ENCODE results near the gene ACOXL. TPM values are rescaled to one million over a fixed set of nuclear protein-coding genes. Genes with fewer than 3 reads are reported as not detected.

Gene ACOXL
- total and polyA plus RNA-seq, 2 of the 8 experiments (the other 6 are each of a cell fraction or from before 2014, with no cell fraction given) = 11.4 to 20.6 TPM

DNA sequence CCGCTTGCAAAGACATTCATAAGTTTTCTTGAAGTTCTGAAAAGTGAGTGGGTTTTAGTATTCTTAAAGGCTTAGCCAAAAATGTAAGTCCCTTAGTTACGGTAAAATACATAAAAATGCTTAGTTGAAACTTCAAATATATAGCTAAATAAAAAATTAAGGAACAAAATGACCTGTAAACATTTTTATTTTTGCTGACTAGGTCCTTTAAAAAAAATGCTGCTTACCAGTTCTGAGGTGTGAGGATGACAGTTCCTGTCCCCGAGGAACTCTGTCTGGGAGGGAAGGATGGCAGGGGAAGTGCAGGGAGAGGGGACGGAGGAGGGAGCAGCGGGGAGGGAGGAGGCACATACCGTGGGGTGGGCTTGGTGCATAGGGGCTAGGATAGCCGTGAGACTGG, 285.5 kb downstream of the ACOXL start:
- no peak overlapping the region for H3K56ac ChIP-seq (replicated peaks; ENCODE audit: insufficient read length, low read depth, low read length)
- DNase-seq (ENCODE audit: low read depth in 1 of 2, low spot score in 2 of 2) = no peak
- H2AK5ac ChIP-seq (ENCODE audit: low read depth, low read length) = no peak overlapping the region
- no peak overlapping the region for H3K14ac ChIP-seq (ENCODE audit: insufficient read length)
- H3K4ac ChIP-seq (replicated peaks; ENCODE audit: insufficient read length, low read depth, low read length) = no peak overlapping the region
- H3K9me3 ChIP-seq (ENCODE audit: insufficient read depth in 2 of 2, low read depth in 1 of 2, low read length in 1 of 2) = no peaks in the 10 kb centered on the region
- FAIRE-seq = no peak
- no peaks in the 10 kb centered on the region; the same call in 1 of the 2 replicates for H3K79me1 ChIP-seq (ENCODE audit: low read depth, low read length)
- no peaks in the 10 kb centered on the region for H4K20me1 ChIP-seq (replicated peaks in 1 of 2; ENCODE audit: control insufficient read depth in 1 of 2, insufficient read depth in 2 of 2, low read length in 2 of 2)
- H2AFZ ChIP-seq (ENCODE audit: low read length) = no peak overlapping the region
- ChIA-PET POLR2A (ENCODE audit: partially characterized antibody) (interaction anchor here (0.6 kb wide), 1 partner anchor 85 kb away, joined by 3 read pairs; no protein-coding TSS in a partner anchor), CTCF (ENCODE audit: partially characterized antibody) (interaction anchor here (1.5 to 1.8 kb wide), 4 partner anchors 10 to 206 kb away, joined by 4 to 8 read pairs (median 5); no protein-coding TSS in a partner anchor)
- no peak overlapping the region for H2BK15ac ChIP-seq (ENCODE audit: low read length)
- no peak overlapping the region for H3K9ac ChIP-seq (replicated peaks in 1 of 4; ENCODE audit: extremely low read depth in 1 of 4, low read depth in 3 of 4, low read length in 3 of 4)
- H3K27me3 ChIP-seq (replicated peaks in 1 of 4; ENCODE audit: control insufficient read depth in 3 of 4, extremely low read depth in 1 of 4, insufficient read depth in 3 of 4, low read length in 3 of 4) = no peaks in the 10 kb centered on the region
- no peak overlapping the region for H3K27ac ChIP-seq (ENCODE audit: low read depth, low read length)
- no peaks in the 10 kb centered on the region for H3K4me1 ChIP-seq (replicated peaks in 1 of 4; ENCODE audit: control insufficient read depth in 3 of 4, insufficient read depth in 4 of 4, low read length in 3 of 4)
- no peak overlapping the region for H4K5ac ChIP-seq (ENCODE audit: insufficient read length, low read depth, low read length)
- H3K23ac ChIP-seq (ENCODE audit: insufficient read length) = no peak overlapping the region
- no peak overlapping the region for H4K8ac ChIP-seq (ENCODE audit: extremely low read depth, insufficient read depth, low read length)
- H3K4me3 ChIP-seq (ENCODE audit: extremely low read depth in 1 of 4, insufficient read depth in 2 of 4, low read depth in 3 of 4, low read length in 4 of 4) = no peak overlapping the region
- no peaks in the 10 kb centered on the region for H3K79me2 ChIP-seq (ENCODE audit: control insufficient read depth in 1 of 2, insufficient read depth in 2 of 2, low read length in 2 of 2)
- TF ChIP-seq JUN (IDR thresholded peaks at IDR 0.05; ENCODE audit: low read depth, low read length) = no peak
- no peaks in the 10 kb centered on the region for H3K36me3 ChIP-seq (ENCODE audit: control insufficient read depth in 2 of 4, insufficient read depth in 4 of 4, low read length in 3 of 4)
- H3K23me2 ChIP-seq (ENCODE audit: low read depth, low read length) = no peaks in the 10 kb centered on the region; the same call in 1 of the 2 replicates
- no peak overlapping the region for H2BK12ac ChIP-seq (ENCODE audit: low read depth, low read length)
- no peak overlapping the region for H2BK120ac ChIP-seq (replicated peaks; ENCODE audit: low read depth, low read length)
- 90% methylated on average over 3 of the region's 7 CpGs; no CpG with 5 or more reads in 1 of the 2 experiments for WGBS, 2 experiments (ENCODE audit: extremely low coverage in 1 of 2, insufficient coverage in 1 of 2, insufficient read length in 1 of 2, insufficient replicate concordance in 2 of 2, low coverage in 1 of 2, low lambda C conversion rate in 2 of 2, missing lambda C conversion rate in 1 of 2)
- no peak overlapping the region for H2BK5ac ChIP-seq (ENCODE audit: low read depth, low read length)
- no peak overlapping the region for H3K4me2 ChIP-seq (ENCODE audit: insufficient read depth in 1 of 2, low read depth in 2 of 2, low read length in 2 of 2)
- H4K91ac ChIP-seq (replicated peaks; ENCODE audit: insufficient read length, low read length) = no peak overlapping the region
- no peak overlapping the region for H3K18ac ChIP-seq (ENCODE audit: extremely low read depth, low read length)
- H2BK20ac ChIP-seq (ENCODE audit: low read length) = no peak overlapping the region
